DOHH2 (cell line): ENCODE data around the gene DMD.

Source experiments
- EZH2phosphoT487 ChIP-seq: fragments of 200-600 bp; sonication (generic); IDR thresholded peaks from 2 replicates; pipeline ENCODE4 v1.6.1; 2017; ENCODE audit warnings: borderline replicate concordance, mild to moderate bottlenecking, antibody characterized with exemption, low read length, moderate library complexity, mixed read lengths
- TF ChIP-seq, protein P1 (sequence below): fragments of 200-600 bp; sonication (generic); IDR thresholded peaks from one replicate; pipeline ENCODE4 v1.5.1; 2014; ENCODE audit warnings: antibody characterized with exemption, mild to moderate bottlenecking, low read depth, low read length; ENCODE audit not compliant: poor library complexity, severe bottlenecking

DNA sequence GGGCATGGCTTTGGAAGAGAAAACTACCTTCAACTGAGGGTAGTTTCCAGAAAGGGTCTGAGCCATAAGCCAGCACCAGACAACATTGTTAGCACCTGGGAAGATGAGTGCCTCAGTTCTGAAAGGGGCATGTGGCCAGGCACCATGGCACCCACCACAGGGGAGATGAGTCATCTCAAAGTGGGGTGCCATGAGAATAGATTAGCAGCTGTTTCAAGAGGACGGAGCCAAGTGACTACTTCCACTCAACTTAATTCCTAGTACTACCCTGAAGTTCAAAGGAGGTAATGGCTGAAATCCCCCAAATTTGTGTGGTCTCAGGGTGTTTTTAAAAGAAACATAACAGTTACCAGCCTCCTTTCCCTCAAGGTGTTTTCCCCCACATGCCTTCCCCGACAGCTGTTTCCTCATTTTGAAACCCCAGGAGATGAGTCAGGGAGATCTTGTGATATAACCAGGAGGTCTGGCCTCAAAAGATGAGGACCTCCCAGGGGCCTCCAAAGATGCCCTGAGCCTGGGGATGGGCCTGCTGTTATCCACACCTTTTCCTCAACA, 2111.7 kb downstream of the DMD start:
- TF ChIP-seq, protein P1, sequence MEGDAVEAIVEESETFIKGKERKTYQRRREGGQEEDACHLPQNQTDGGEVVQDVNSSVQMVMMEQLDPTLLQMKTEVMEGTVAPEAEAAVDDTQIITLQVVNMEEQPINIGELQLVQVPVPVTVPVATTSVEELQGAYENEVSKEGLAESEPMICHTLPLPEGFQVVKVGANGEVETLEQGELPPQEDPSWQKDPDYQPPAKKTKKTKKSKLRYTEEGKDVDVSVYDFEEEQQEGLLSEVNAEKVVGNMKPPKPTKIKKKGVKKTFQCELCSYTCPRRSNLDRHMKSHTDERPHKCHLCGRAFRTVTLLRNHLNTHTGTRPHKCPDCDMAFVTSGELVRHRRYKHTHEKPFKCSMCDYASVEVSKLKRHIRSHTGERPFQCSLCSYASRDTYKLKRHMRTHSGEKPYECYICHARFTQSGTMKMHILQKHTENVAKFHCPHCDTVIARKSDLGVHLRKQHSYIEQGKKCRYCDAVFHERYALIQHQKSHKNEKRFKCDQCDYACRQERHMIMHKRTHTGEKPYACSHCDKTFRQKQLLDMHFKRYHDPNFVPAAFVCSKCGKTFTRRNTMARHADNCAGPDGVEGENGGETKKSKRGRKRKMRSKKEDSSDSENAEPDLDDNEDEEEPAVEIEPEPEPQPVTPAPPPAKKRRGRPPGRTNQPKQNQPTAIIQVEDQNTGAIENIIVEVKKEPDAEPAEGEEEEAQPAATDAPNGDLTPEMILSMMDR: no peak
- no peak for TF ChIP-seq EZH2phosphoT487
